ENCODE measurements around the gene RTF2. TPM values are rescaled to one million over a fixed set of nuclear protein-coding genes. Genes with fewer than 3 reads are reported as not detected.

Gene RTF2
- total and polyA plus RNA-seq, 2 of the 13 experiments (the other 11 are each of a cell fraction or from before 2014, with no cell fraction given), result 81.8 to 142 TPM

- TF ChIP-seq PATZ1 (CRISPR knock-in tag; IDR thresholded peaks at IDR 0.05), result no peak
- TF ChIP-seq SOX13 (IDR thresholded peaks at IDR 0.05), result no peak
- no peak for TF ChIP-seq SOX13 (CRISPR knock-in tag; conservative IDR thresholded peaks at IDR 0.05 in 1 of 2, IDR thresholded peaks at IDR 0.05 in 1 of 2)
- TF ChIP-seq PTBP1 (IDR thresholded peaks at IDR 0.05; ENCODE audit: low read depth, low read length, poor library complexity, severe bottlenecking), result no peak
- TF ChIP-seq CREB1 (IDR thresholded peaks at IDR 0.05), result no peak
- 0 out of 2 replicates have a peak, but pooled peaks have one; percentile 22 for TF ChIP-seq CREB1 (CRISPR knock-in tag; IDR thresholded peaks at IDR 0.05)
- no peak for TF ChIP-seq ZNF260 (CRISPR knock-in tag; IDR thresholded peaks at IDR 0.05; ENCODE audit: borderline replicate concordance, low read depth)
- TF ChIP-seq ZNF546 (CRISPR knock-in tag; conservative IDR thresholded peaks at IDR 0.05), result no peak
- no peak for TF ChIP-seq ZBTB26 (CRISPR knock-in tag; IDR thresholded peaks at IDR 0.05; ENCODE audit: borderline replicate concordance)
- no peak for TF ChIP-seq ZBTB21 (CRISPR knock-in tag; IDR thresholded peaks at IDR 0.05)
- TF ChIP-seq ZNF18 (CRISPR knock-in tag; IDR thresholded peaks at IDR 0.05; ENCODE audit: insufficient replicate concordance), result no peak
- TF ChIP-seq FOXP4 (CRISPR knock-in tag; IDR thresholded peaks at IDR 0.05), result no peak
- no peak for TF ChIP-seq CREM (IDR thresholded peaks at IDR 0.05)
- no peak for TF ChIP-seq CREM (CRISPR knock-in tag; IDR thresholded peaks at IDR 0.05)
- TF ChIP-seq HOXA7 (CRISPR knock-in tag; IDR thresholded peaks at IDR 0.05), result no peak
- no peak; the same call in 1 of the 2 replicates for TF ChIP-seq HMG20A (CRISPR knock-in tag; IDR thresholded peaks at IDR 0.05; ENCODE audit: borderline replicate concordance)
- no peak for TF ChIP-seq MLLT10 (CRISPR knock-in tag; IDR thresholded peaks at IDR 0.05)
- TF ChIP-seq TBX2 (CRISPR knock-in tag; IDR thresholded peaks at IDR 0.05; ENCODE audit: borderline replicate concordance), result no peak
- TF ChIP-seq U2AF2 (IDR thresholded peaks at IDR 0.05; ENCODE audit: low read depth, low read length), result no peak
- no peak for TF ChIP-seq ZNF709 (CRISPR knock-in tag; IDR thresholded peaks at IDR 0.05)
- no peak for TF ChIP-seq ZNF513 (CRISPR knock-in tag; conservative IDR thresholded peaks at IDR 0.05)
These were observed 46.2 kb upstream of the RTF2 start (continued) for GRCh38 chr20:56422076-56422823.
